Epithelial cell of esophagus (primary cell): ENCODE results near the gene C9orf50.

Experiments used
- DNase-seq: peaks from one replicate; pipeline ENCODE4 v3.0.0; 2010; ENCODE audit warnings: low read depth
- H3K4me3 ChIP-seq: 2 replicates; pipeline ENCODE4 v1.5.1; 2011; ENCODE audit warnings: mild to moderate bottlenecking, low read length, control low read depth
- TF ChIP-seq, protein P1 (sequence below): IDR thresholded peaks from 2 replicates; pipeline ENCODE4 v1.5.1; 2011; ENCODE audit warnings: low read depth, mild to moderate bottlenecking, low read length, control low read depth, inconsistent platforms; ENCODE audit not compliant: insufficient read depth; ENCODE audit errors: missing control alignments

C9orf50 gene

DNA sequence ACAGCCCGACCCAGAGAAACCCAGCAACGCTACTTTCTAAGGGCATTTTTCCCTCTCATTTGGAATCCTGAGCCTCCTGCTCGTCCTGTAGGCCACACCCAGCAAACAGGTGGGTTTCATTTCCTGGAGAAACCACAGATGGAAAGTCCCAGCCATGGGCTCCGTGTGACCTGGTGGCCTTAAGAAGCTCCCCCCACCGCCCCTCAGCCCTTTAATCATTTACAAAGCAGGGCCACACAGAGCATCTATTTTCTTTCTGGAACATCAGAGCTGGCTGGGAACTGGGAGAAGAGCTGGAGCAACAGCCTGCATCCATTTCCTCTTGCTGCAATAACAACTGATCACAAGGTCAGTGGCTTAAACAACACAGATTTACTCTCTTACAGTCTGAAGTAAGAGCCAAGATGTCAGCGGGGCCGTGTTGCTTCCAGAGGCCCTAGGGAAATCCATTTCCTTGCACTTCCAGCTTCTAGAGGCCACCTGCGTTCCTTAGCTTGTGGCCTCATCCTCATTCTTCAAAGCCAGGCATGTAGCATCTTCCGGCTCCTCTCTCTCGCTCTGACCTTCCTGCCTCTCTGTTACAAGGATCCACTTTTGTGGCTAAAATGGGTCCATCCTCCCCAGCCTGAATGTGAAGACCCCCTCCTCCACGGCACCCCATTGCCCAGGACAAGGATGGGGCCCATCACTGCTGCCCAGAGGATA, 40.5 kb downstream of the C9orf50 start:
- DNase-seq = no peak
- TF ChIP-seq, protein P1, sequence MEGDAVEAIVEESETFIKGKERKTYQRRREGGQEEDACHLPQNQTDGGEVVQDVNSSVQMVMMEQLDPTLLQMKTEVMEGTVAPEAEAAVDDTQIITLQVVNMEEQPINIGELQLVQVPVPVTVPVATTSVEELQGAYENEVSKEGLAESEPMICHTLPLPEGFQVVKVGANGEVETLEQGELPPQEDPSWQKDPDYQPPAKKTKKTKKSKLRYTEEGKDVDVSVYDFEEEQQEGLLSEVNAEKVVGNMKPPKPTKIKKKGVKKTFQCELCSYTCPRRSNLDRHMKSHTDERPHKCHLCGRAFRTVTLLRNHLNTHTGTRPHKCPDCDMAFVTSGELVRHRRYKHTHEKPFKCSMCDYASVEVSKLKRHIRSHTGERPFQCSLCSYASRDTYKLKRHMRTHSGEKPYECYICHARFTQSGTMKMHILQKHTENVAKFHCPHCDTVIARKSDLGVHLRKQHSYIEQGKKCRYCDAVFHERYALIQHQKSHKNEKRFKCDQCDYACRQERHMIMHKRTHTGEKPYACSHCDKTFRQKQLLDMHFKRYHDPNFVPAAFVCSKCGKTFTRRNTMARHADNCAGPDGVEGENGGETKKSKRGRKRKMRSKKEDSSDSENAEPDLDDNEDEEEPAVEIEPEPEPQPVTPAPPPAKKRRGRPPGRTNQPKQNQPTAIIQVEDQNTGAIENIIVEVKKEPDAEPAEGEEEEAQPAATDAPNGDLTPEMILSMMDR = no peak
- H3K4me3 ChIP-seq = no peak overlapping the region

DNA sequence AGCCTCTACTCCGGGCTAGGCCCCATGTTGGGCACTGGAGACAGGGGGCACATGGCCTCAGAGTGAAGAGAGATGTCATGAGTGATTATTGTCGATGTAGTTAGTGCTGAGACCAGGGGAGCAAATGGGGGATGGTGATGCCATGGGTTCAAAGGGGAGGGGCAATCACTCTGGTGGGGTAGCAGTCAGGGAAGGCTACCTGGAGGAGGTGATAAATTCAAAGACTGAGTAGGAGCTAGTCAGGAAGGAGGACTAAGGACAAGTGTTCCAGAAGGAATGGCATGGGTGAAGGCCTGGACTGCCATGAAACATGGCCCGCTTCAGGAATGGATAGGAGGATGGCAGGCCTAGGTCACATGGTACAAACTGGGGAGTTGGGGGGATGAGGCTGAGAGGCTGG, 41.6 kb downstream of the C9orf50 start:
- DNase-seq = no peak
- no peak overlapping the region for H3K4me3 ChIP-seq
- TF ChIP-seq, protein P1 = no peak

- DNase-seq = no peak
- no peak overlapping the region for H3K4me3 ChIP-seq
- TF ChIP-seq, protein P1 = no peak
Measured at GRCh38 chr9:129576546-129577543, 44.1 kb downstream of the C9orf50 start.

- no peak overlapping the region for H3K4me3 ChIP-seq
- TF ChIP-seq, protein P1 = no peak
- DNase-seq = no peak
Measured at GRCh38 chr9:129575818-129576217, 45.1 kb downstream of the C9orf50 start.

- no peak for DNase-seq
- no peak overlapping the region for H3K4me3 ChIP-seq
- TF ChIP-seq, protein P1 = no peak
Measured at GRCh38 chr9:129574911-129575585, 45.9 kb downstream of the C9orf50 start.

DNA sequence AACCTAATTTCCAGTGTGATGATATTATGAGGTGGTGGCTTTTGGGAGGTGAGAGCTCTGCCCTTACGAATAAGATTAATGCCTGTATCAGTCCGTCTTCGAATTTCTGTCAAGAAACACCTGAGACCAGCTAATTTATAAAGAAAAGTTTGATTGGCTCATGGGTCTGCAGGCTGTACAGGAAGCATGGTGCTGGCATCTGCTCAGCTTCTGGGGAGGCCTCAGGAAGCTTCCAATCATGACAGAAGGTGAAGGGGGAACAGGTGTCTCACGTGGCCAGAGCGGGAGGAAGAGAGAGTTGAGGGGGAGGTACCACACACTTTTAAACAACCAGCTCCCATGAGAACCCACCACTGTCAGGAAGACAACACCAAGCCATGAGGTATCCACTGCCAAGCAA, 46.9 kb downstream of the C9orf50 start:
- H3K4me3 ChIP-seq = no peak overlapping the region
- TF ChIP-seq, protein P1 = no peak

More for the DNA sequence above, 46.9 kb downstream of the C9orf50 start:
- DNase-seq = no peak
